ENCODE data around the gene DCAF8L2. TPM values are rescaled to one million over a fixed set of nuclear protein-coding genes. Genes with fewer than 3 reads are reported as not detected.

The DCAF8L2 gene
- total RNA-seq, 4 donors from 2014 or later, result not detected

GRCh38 chrX:27583976-27584375, 6.2 kb upstream of the DCAF8L2 start:
- DNase-seq (ENCODE audit: low spot score), result no peak
- TF ChIP-seq CTCF (IDR thresholded peaks at IDR 0.05), result no peak
- ATAC-seq (ENCODE audit: low FRiP score), result no peak

GRCh38 chrX:27591938-27592337, 1.8 kb downstream of the DCAF8L2 start:
- no peak for DNase-seq (ENCODE audit: low spot score)
- no peak for ATAC-seq (ENCODE audit: low FRiP score)
- no peak for TF ChIP-seq CTCF (IDR thresholded peaks at IDR 0.05)

- TF ChIP-seq CTCF (IDR thresholded peaks at IDR 0.05), result no peak
- DNase-seq (ENCODE audit: low spot score), result no peak
These were observed 7.4 kb downstream of the DCAF8L2 start for GRCh38 chrX:27597508-27597907.

GRCh38 chrX:27598312-27598711, 8.2 kb downstream of the DCAF8L2 start:
- DNase-seq (ENCODE audit: low spot score) (no peak), ATAC-seq (ENCODE audit: low FRiP score) (no peak)
- TF ChIP-seq CTCF (IDR thresholded peaks at IDR 0.05), result no peak

More at GRCh38 chrX:27597508-27597907, 7.4 kb downstream of the DCAF8L2 start:
- ATAC-seq (ENCODE audit: low FRiP score), result no peak

GRCh38 chrX:27599928-27600327, 9.8 kb downstream of the DCAF8L2 start:
- no peak for DNase-seq (ENCODE audit: low spot score)
- no peak for ATAC-seq (ENCODE audit: low FRiP score)
- no peak for TF ChIP-seq CTCF (IDR thresholded peaks at IDR 0.05)

- ATAC-seq (ENCODE audit: low FRiP score), result no peak
These were observed 10.5 kb downstream of the DCAF8L2 start for GRCh38 chrX:27600686-27601085.

More at GRCh38 chrX:27600686-27601085, 10.5 kb downstream of the DCAF8L2 start:
- no peak for TF ChIP-seq CTCF (IDR thresholded peaks at IDR 0.05)
- no peak for DNase-seq (ENCODE audit: low spot score)
